ENCODE measurements around the gene WDR49.

DNA sequence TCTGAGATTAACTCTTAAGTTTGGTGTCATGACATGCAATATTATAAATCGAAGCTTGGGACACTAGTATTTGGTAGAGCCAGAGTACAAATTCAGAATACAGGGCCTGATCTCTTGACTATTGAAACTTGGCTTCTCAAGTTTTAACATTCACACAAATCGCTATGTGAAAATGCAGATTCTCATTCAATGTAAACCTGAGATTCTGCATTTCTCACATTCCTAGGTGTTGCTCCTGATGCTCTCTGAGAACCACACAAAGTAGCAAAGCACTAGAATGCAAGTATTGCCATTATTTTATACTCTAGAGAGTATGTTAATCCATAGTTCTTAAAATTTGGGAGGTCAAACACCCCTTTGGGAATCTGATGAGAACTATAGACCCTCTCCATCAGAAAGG lies 47.9 kb downstream of the WDR49 start:
- no peak for TF ChIP-seq CTCF (IDR thresholded peaks at IDR 0.05; ENCODE audit: insufficient read depth, low read depth, low read length)
- no peak for TF ChIP-seq EZH2 (IDR thresholded peaks at IDR 0.05; ENCODE audit: insufficient read depth, low read length)

Data from astrocyte (in vitro differentiated cells and primary cell).